GM13977 (cell line): ENCODE results near the gene TAF12.
"Not testable (repeated sequence)": the region's sequence is repeated elsewhere in the genome, so short reads cannot be mapped to it uniquely, and the experiment has no call there.

Source experiments
- DNase-seq: peaks from one replicate; pipeline ENCODE4 v3.0.0; 2012; ENCODE audit warnings: low spot score
- in situ Hi-C: fragments of 300-500 bp; cut with MboI; formaldehyde crosslinking; loops from one replicate; pipeline ENCODE4 v1.12.0; 2022; ENCODE audit warnings: low sequenced_read_pairs, low pct_unique_long_range_greater_than_20kb, mixed read lengths, inconsistent platforms; ENCODE audit not compliant: unreplicated experiment
- TF ChIP-seq, protein P1 (sequence below): IDR thresholded peaks from 2 replicates; pipeline ENCODE4 v1.5.1; 2012; ENCODE audit warnings: mild to moderate bottlenecking, control low read depth; ENCODE audit not compliant: insufficient read depth; ENCODE audit errors: extremely low read depth, missing control alignments

The TAF12 gene

DNA sequence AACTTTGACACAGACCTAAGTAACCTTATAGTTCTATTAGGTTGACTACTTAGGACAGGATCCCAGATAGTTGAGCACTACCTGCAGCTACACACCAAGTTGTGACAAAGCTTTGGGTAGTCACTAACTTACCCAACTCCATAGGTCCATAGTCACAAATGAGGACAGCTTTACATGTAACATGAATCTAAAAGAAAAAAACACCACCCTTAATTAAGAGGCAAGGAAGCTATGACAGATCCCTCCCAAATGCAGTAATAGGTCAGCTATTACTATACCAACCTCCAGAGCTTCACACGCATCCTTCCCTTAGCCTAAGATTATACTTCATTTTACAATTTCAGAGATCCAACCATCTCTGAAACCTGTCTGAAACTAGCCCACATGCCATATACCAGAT lies 63.5 kb downstream of the TAF12 start:
- TF ChIP-seq, protein P1, sequence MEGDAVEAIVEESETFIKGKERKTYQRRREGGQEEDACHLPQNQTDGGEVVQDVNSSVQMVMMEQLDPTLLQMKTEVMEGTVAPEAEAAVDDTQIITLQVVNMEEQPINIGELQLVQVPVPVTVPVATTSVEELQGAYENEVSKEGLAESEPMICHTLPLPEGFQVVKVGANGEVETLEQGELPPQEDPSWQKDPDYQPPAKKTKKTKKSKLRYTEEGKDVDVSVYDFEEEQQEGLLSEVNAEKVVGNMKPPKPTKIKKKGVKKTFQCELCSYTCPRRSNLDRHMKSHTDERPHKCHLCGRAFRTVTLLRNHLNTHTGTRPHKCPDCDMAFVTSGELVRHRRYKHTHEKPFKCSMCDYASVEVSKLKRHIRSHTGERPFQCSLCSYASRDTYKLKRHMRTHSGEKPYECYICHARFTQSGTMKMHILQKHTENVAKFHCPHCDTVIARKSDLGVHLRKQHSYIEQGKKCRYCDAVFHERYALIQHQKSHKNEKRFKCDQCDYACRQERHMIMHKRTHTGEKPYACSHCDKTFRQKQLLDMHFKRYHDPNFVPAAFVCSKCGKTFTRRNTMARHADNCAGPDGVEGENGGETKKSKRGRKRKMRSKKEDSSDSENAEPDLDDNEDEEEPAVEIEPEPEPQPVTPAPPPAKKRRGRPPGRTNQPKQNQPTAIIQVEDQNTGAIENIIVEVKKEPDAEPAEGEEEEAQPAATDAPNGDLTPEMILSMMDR: no peak
- in situ Hi-C loops: no loop called here
- no peak for DNase-seq

GRCh38 chr1:28578696-28579218 lies 64.1 kb downstream of the TAF12 start:
- in situ Hi-C loops: no loop called here
- no peak for DNase-seq
- TF ChIP-seq, protein P1: no peak

GRCh38 chr1:28577738-28578536 lies 64.9 kb downstream of the TAF12 start:
- in situ Hi-C loops: no loop called here

GRCh38 chr1:28577052-28577678 lies 65.7 kb downstream of the TAF12 start:
- in situ Hi-C loops: no loop called here
- TF ChIP-seq, protein P1: no peak
- DNase-seq: peak; percentile 9

More at GRCh38 chr1:28577738-28578536, 64.9 kb downstream of the TAF12 start:
- DNase-seq: peak; percentile 10
- TF ChIP-seq, protein P1: no peak

GRCh38 chr1:28573564-28573963 lies 69.3 kb downstream of the TAF12 start:
- no peak for DNase-seq
- TF ChIP-seq, protein P1: no peak
- in situ Hi-C loops: no loop called here

DNA sequence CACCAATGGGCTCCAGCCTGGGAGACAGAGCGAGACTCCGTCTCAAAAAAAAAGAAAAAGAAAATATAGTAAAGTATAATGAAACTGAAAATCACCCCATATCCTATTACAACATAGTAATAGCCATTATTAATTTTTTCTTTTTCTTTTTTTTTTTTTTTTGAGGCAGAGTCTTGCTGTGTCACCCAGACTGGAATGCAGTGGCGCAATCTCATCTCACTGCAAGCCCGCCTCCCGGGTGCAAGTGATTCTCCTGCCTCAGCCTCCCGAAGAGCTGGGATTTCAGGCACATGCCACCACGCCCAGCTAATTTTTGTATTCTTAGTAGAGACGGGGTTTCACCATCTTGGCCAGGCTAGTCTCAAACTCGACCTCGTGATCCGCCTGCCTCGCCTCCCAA lies 70.0 kb downstream of the TAF12 start:
- in situ Hi-C loops: not testable (repeated sequence)

GRCh38 chr1:28571911-28572310 lies 71.0 kb downstream of the TAF12 start:
- TF ChIP-seq, protein P1: no peak
- in situ Hi-C loops: no loop called here
- no peak for DNase-seq

More for the DNA sequence above, 70.0 kb downstream of the TAF12 start:
- not testable (repeated sequence) for DNase-seq
